ENCODE measurements around the gene GPR37.

Gene GPR37

DNA sequence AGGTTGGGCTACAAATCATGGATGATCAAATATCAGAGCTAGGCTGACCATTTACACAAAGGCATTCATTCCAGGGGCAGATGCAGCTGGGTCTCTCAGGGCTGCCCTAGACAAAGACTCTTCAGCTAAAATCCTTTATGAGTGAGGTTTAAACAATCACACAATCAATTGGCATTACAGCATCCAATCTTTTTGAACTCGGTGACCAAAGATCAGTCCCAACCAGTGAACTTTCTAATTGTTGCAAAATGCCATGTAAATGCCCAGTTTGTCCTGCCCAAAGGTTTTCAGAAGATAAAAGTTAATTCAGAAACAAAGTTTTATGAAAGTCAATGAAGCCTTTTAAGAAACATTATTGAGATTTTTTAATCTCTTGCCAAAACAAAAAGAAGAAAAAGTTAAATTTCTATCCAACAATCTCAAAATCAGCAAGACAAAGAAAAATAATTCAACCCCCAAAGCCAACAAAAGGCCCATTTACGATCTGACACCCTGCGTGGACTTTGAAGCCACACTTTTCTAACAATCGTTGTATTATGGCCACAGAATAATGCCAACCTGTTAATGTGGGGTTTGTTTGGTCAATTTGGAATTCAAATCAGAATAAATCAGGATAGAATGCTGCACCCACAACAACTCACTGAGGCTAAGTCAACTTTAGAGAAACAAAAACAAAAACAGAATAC, 40.9 kb downstream of the GPR37 start:
- DNase-seq (ENCODE audit: low read depth in 2 of 2) = no peak

DNA sequence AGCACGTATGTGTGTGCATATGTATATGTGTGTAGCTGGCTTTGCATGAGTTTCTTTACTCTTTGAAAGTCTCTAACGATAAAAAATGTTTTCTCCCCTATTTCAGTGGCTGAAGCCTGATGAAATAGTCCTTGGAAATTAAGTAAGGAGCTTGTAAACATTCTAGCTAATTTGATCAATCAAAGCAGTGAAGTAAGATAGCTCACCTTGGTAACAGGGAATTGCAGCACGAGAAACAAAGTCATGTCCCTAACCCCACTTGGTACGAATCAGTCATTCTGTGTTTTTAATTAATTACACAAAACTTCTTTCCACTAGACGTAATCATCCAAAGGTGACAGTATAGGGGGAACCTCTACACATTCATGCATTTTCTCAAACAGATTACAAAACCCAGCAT, 41.5 kb downstream of the GPR37 start:
- no peak for DNase-seq (ENCODE audit: low read depth in 2 of 2)

GRCh38 chr7:124723012-124723411, 42.6 kb downstream of the GPR37 start:
- DNase-seq (ENCODE audit: low read depth in 2 of 2) = no peak

GRCh38 chr7:124722292-124722691, 43.3 kb downstream of the GPR37 start:
- no peak for DNase-seq (ENCODE audit: low read depth in 2 of 2)

DNA sequence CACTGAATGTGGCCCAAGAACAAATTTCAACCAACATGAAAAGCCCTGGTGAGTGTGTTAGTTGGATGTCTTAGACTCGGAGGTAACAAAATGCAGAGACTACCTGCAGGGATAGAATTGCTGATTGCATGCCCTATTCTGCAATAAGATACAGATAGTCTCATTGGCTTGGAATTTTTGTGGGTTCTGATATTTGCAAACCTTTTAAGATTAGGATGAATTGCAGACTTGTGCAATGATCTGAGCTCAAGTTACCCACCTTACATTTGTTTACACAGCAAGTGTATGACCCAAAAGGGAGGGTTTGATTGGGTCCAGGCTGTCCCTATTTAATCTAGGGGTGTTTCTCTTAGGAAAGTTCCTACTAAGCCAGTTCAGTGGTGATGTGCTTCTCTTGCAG, 45.4 kb downstream of the GPR37 start:
- DNase-seq (ENCODE audit: low read depth in 2 of 2) = no peak

DNA sequence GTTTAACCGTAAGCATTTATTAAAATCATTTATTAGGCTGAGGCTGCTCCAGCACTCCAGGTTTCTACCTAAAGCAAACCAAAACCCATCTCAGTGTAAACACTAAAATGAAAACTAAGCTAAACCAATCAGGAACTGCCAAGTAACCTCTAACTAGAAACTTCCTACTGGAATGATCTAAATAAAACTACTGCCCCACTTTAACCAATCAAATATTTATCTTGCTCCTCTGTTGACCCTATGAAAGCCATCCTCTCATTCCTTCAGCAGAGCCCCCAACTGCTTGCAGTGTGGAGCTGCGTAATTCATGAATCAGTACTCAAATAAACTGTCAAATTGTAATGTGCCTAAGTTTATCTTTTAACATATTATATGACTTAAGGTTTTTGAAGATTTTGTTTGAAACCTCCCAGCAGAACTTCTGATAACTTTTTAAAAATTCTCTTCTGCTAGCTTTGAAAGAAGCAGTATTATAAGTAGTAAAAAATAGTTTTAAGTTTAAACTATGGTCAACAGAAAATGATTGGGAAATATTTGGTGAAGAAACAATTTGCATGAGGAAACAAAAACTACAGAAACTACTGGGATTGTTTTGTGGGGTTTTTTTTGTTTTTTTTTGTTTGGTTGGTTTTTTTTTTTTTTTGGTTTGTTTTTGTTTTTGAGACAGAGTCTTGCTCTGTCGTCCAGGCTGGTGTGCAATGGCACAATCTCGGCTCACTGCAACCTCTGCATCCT, 47.4 kb downstream of the GPR37 start:
- no peak for DNase-seq (ENCODE audit: low read depth in 2 of 2)

GRCh38 chr7:124716894-124717293, 48.7 kb downstream of the GPR37 start:
- DNase-seq (ENCODE audit: low read depth in 2 of 2) = no peak

DNA sequence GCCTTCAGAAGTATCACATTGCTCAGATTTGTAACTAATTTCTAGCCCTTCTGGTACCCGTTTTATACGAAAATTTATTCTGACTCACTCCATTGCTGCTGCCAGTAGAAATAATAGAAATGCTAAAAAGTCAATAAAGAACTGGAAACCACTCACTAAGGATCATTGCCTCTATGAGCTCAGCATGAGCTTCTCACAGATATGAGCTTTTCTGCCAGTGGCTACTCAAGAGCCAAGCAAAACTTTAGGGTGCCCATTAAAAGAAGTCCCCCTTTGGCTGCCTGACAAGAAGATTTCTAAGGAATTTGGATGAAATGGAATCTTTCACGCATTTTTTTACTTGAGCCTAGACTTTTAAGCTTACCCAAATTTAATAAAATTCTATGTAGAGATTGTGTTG, 52.5 kb downstream of the GPR37 start:
- no peak for DNase-seq (ENCODE audit: low read depth in 2 of 2)

GRCh38 chr7:124712017-124712416, 53.6 kb downstream of the GPR37 start:
- DNase-seq (ENCODE audit: low read depth in 2 of 2) = no peak

DNA sequence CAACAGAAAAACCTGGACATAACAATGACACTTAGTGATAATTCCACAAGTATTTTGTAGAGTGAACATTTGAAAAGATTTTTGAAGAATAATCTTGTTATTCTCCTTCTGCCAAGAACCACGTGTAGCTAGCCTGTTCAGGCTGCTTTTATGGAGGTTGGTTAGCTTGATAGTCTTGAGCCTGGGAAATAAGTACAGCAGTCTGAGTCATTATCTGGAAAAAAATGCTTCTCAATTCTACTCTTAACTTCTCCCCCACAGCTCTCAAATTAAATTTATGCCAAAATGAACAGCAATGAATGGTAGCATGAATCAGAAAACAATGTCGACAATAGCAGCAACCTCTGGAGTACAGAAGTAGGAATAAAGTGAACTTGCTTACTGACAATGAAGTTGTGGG, 63.2 kb downstream of the GPR37 start:
- DNase-seq (ENCODE audit: low read depth in 2 of 2) = no peak

- DNase-seq (ENCODE audit: low read depth in 2 of 2) = no peak
Measured at GRCh38 chr7:124701955-124702354, 63.6 kb downstream of the GPR37 start.

GRCh38 chr7:124700655-124701054, 64.9 kb downstream of the GPR37 start:
- no peak for DNase-seq (ENCODE audit: low read depth in 2 of 2)

DNA sequence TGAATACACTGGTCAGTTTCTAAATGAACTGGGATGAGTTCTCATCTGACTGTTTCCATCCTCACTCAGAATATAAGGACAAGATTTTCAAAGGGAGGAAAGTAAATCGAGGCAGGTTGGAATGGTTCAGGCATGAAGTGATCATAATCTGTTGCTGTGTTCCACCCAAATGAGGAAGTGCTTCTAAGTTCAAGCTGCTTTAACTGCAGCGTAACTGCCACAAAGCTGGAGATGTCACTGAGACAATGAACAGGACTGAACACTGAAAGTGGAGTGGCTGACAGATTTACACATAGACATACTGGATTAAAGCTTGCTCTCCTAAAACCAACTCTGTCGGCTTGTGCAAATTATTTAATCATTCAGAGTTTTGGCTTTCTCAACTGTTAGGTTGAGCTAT, 66.6 kb downstream of the GPR37 start:
- no peak for DNase-seq (ENCODE audit: low read depth in 2 of 2)

GRCh38 chr7:124697746-124698145, 67.8 kb downstream of the GPR37 start:
- DNase-seq (ENCODE audit: low read depth in 2 of 2) = no peak
